NT2/D1 (cell line): ENCODE results near the gene CXCL16.

ENCODE experiments used
- DNase-seq: peaks from one replicate; pipeline ENCODE4 v3.0.0-alpha.2; 2011; ENCODE audit warnings: low read depth, low spot score
- H3K27me3 ChIP-seq: 2 replicates; pipeline ENCODE4 v1.6.0; 2011; ENCODE audit warnings: mild to moderate bottlenecking; ENCODE audit not compliant: insufficient read length, insufficient read depth
- H3K36me3 ChIP-seq: 2 replicates; pipeline ENCODE4 v1.6.1; 2011; ENCODE audit warnings: mild to moderate bottlenecking, low read length, mixed read lengths; ENCODE audit not compliant: insufficient read depth, insufficient read length
- H3K4me1 ChIP-seq: 2 replicates; pipeline ENCODE4 v1.5.1; 2011; ENCODE audit not compliant: insufficient read depth, insufficient read length
- H3K4me3 ChIP-seq: 2 replicates; pipeline ENCODE4 v1.5.1; 2011; ENCODE audit warnings: low read depth; ENCODE audit not compliant: insufficient read length
- H3K9ac ChIP-seq: 2 replicates; pipeline ENCODE4 v1.6.0; 2011; ENCODE audit warnings: low read depth; ENCODE audit not compliant: insufficient read length
- H3K9me3 ChIP-seq: 2 replicates; pipeline ENCODE4 v1.5.1; 2011; ENCODE audit warnings: mild to moderate bottlenecking, low read length; ENCODE audit not compliant: insufficient read depth
- SUZ12 ChIP-seq: IDR thresholded peaks from 2 replicates; pipeline ENCODE4 v1.6.1; 2011; ENCODE audit not compliant: insufficient read length, insufficient read depth; ENCODE audit errors: extremely low read depth
- YY1 ChIP-seq: IDR thresholded peaks from 2 replicates; pipeline ENCODE4 v1.6.1; 2011; ENCODE audit not compliant: insufficient read length, insufficient read depth
- ZNF274 ChIP-seq: IDR thresholded peaks from 2 replicates; pipeline ENCODE4 v1.6.1; 2011; ENCODE audit warnings: mild to moderate bottlenecking, low read depth, low read length

CXCL16 gene

DNA sequence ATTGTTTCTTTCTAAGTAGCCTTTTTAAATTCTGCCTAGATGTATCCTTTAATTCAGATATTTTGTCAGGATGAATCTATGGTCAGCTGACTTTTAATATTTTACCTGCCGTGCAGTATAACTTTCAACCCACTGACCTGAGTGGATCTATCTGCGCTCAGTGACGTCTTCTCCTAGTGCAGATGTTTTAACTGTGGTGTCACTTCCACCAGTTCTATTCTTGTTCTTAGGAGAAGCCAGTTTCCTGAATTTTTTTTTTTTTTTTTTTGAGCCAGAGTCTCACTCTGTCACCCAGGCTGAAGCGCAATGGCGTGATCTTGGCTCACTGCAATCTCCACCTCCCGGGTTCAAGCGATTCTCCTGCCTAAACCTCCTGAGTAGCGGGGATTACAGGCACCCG is 27.0 kb upstream of the CXCL16 start:
- Histone ChIP-seq H3K9ac (no peak overlapping the region), H3K4me3 (no peak overlapping the region), H3K4me1 (no peaks in the 10 kb centered on the region), H3K27me3 (no peaks in the 10 kb centered on the region), H3K36me3 (no peaks in the 10 kb centered on the region), H3K9me3 (no peaks in the 10 kb centered on the region)
- DNase-seq = no peak
- no peak for TF ChIP-seq SUZ12
- TF ChIP-seq YY1 = no peak
- TF ChIP-seq ZNF274 = no peak

GRCh38 chr17:4766201-4766600 is 26.5 kb upstream of the CXCL16 start:
- Histone ChIP-seq H3K4me3 (no peak overlapping the region), H3K9ac (no peak overlapping the region), H3K27me3 (no peaks in the 10 kb centered on the region), H3K9me3 (no peaks in the 10 kb centered on the region), H3K4me1 (no peaks in the 10 kb centered on the region), H3K36me3 (no peaks in the 10 kb centered on the region)
- no peak for DNase-seq
- no peak for TF ChIP-seq ZNF274
- TF ChIP-seq YY1 = no peak
- TF ChIP-seq SUZ12 = no peak

DNA sequence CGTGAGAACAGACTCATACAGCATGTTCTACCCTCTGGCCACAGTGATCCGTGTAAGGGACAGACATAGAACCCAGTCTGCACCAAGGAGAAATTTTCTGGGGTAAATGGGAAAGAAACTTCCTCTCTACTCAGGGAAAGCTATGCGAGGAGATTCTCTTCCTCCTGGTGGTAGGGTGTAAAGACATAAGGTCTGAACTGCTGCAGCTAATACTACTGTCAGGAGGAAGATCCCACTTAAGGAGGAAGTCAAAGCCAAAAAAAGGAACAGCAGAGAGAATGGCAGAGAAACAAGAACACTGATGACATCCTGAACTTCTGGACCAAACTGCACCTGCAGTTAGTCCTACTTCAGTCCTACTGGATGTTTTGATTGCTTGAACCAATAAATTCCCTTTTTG is 24.9 kb upstream of the CXCL16 start:
- no peak for DNase-seq
- no peak overlapping the region for H3K4me3 ChIP-seq
- H3K36me3 ChIP-seq = no peaks in the 10 kb centered on the region
- H3K27me3 ChIP-seq = no peaks in the 10 kb centered on the region
- H3K4me1 ChIP-seq = no peaks in the 10 kb centered on the region
- H3K9me3 ChIP-seq = no peaks in the 10 kb centered on the region
- TF ChIP-seq YY1 (no peak), SUZ12 (no peak), ZNF274 (no peak)
- H3K9ac ChIP-seq = no peak overlapping the region

- Histone ChIP-seq H3K36me3 (no peaks in the 10 kb centered on the region), H3K9me3 (no peaks in the 10 kb centered on the region), H3K27me3 (no peaks in the 10 kb centered on the region), H3K4me3 (no peak overlapping the region), H3K4me1 (no peaks in the 10 kb centered on the region), H3K9ac (no peak overlapping the region)
- no peak for DNase-seq
- no peak for TF ChIP-seq YY1
- TF ChIP-seq ZNF274 = no peak
- TF ChIP-seq SUZ12 = no peak
Observed at GRCh38 chr17:4759776-4760236, 20.1 kb upstream of the CXCL16 start.

DNA sequence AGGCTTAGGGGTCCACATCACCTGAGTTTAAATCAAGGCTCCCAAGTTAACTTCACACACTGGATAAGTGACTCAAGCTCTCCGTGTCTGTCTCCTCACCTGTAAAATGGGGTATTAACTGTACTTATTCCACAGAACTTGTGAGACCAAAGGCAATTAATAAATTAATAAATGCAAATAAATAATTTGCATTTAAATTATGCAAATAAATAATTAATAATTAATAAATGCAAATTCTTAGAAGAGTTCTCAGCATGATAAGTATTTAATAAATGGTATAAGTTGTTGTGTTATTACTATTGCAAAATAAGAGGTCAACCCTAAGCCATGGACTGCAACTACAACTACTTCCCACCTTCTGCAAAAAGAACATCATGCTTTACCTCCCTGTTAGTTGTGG is 13.7 kb upstream of the CXCL16 start:
- no peak overlapping the region for H3K9ac ChIP-seq
- H3K4me3 ChIP-seq = no peak overlapping the region
- H3K4me1 ChIP-seq = no peaks in the 10 kb centered on the region
- TF ChIP-seq ZNF274 (no peak), YY1 (no peak), SUZ12 (no peak)
- no peaks in the 10 kb centered on the region for H3K27me3 ChIP-seq
- no peaks in the 10 kb centered on the region for H3K9me3 ChIP-seq
- H3K36me3 ChIP-seq = no peaks in the 10 kb centered on the region
- DNase-seq = no peak

DNA sequence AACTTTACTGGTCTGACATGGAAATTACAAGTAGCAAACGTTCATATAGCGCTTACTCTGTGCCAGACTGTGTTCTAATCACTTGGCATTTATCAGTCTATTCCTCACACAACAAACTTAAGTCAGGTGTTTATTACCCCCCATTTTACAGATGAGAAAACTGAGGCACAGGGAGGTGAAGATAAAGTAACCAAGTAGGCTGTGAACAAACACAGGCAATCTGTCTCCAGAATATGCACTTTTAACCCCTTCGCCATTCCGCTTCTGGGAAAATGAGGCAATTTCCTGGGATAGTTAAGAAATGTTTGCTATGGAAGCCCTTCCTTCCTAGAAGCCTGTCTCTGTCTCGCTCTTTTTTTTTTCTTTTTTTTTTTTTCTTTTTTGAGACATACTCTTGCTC is 12.2 kb upstream of the CXCL16 start:
- Histone ChIP-seq H3K27me3 (no peaks in the 10 kb centered on the region), H3K4me1 (no peaks in the 10 kb centered on the region), H3K9ac (no peak overlapping the region), H3K36me3 (no peaks in the 10 kb centered on the region), H3K9me3 (no peaks in the 10 kb centered on the region), H3K4me3 (no peak overlapping the region)
- DNase-seq = no peak
- TF ChIP-seq YY1 (no peak), SUZ12 (no peak), ZNF274 (no peak)

DNA sequence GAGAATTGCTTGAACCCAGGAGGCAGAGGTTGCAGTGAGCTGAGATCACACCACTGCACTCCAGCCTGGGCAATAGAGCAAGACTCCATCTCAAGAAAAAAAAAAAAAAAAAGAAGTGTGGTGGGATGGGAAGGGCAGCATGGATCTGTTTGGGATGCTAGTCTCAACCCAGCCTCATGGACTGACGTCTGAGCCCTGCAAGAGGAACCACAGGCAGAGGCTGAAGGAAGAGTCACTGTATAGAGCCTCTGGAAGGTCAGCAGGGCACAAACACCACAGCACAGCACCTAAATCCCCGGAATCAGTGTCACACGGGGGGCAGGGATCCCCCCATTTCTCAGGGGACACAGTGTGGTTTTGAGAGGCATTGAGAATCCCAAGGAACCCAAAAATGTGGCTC is 10.9 kb upstream of the CXCL16 start:
- H3K4me1 ChIP-seq = no peaks in the 10 kb centered on the region
- no peaks in the 10 kb centered on the region for H3K27me3 ChIP-seq
- TF ChIP-seq SUZ12 (no peak), YY1 (no peak), ZNF274 (no peak)
- H3K36me3 ChIP-seq = no peaks in the 10 kb centered on the region
- H3K4me3 ChIP-seq = no peak overlapping the region
- DNase-seq = no peak
- no peaks in the 10 kb centered on the region for H3K9me3 ChIP-seq
- H3K9ac ChIP-seq = no peak overlapping the region

GRCh38 chr17:4748686-4749085 is 9.0 kb upstream of the CXCL16 start:
- H3K36me3 ChIP-seq = no peaks in the 10 kb centered on the region
- no peak for DNase-seq
- H3K9ac ChIP-seq = no peak overlapping the region
- no peak overlapping the region for H3K4me3 ChIP-seq
- H3K27me3 ChIP-seq = peaks cover 7% of the 10 kb centered on the region
- TF ChIP-seq SUZ12 (no peak), ZNF274 (no peak), YY1 (no peak)
- no peaks in the 10 kb centered on the region for H3K9me3 ChIP-seq
- no peaks in the 10 kb centered on the region for H3K4me1 ChIP-seq

DNA sequence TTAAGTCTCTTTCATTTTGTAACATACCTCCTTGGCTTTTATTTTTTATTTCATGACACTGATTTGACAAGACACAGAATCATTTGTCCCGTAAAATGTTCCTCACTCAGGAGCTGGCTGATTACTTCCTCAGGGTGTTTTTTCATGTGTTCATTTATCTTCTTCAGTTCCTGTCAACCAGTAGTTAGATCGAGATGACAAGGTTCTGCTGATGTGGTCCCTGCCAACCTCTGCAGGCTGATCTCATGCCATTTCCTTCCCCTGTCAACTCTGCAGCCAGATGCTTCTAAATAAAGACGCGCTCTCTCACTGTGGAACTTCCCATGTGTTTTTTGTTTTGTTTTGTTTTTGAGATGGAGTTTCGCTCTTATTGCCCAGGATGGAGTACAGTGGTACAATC is 8.1 kb upstream of the CXCL16 start:
- Histone ChIP-seq H3K4me1 (no peaks in the 10 kb centered on the region), H3K27me3 (peaks cover 15% of the 10 kb centered on the region), H3K9me3 (no peaks in the 10 kb centered on the region), H3K4me3 (no peak overlapping the region), H3K9ac (no peak overlapping the region), H3K36me3 (no peaks in the 10 kb centered on the region)
- TF ChIP-seq SUZ12 (no peak), ZNF274 (no peak), YY1 (no peak)
- DNase-seq = no peak
